ENCODE measurements around the gene POLR3G. TPM values are rescaled to one million over a fixed set of nuclear protein-coding genes. Genes with fewer than 3 reads are reported as not detected.
A peak's percentile ranks its signal among the peaks of the same experiment; 100 is the strongest.

POLR3G gene
- total RNA-seq, 1 experiment from 2014 or later = 73.6 TPM

DNA sequence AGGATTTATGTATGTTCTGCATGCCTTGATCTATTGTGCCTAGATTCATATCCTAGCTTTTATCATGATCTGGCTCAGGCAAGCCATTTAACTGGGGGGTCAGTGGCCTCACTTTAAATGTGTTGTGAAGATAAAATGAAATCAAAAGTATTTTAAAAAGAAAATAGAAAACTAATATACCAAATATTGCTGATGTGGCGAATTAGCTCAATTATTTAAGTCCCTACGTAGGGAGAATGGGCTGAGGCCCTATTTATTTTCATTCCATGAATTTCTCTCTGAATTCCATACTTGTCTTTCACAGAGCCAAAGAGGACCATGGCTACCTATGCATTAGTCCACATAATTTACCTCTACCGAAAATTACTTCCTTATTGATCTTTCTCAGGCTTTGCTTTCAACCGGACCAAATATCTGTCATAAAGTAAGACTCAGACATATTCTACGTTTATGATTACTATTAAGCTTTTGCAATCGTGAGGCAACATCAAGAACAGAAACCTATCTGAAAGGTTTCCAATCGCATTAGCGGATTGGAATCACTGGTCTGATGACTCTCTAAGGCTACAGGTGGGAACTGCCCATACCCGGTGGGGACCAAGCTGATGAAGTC lies 1.8 kb upstream of the POLR3G start:
- H3K4me1 ChIP-seq (ENCODE audit: insufficient read depth, low read length) = peaks cover 6% of the 10 kb centered on the region; the same call in 1 of the 2 replicates
- no peak overlapping the region for H3K4ac ChIP-seq (ENCODE audit: low read depth, low read length)
- peaks cover 36 to 44% of the 10 kb centered on the region in 2 experiments for H3K4me1 Mint-ChIP-seq
- H3K18ac ChIP-seq (ENCODE audit: insufficient read length, low read depth, low read length) = no peak overlapping the region
- H2BK15ac ChIP-seq (ENCODE audit: low read depth, low read length) = no peak overlapping the region
- no peaks in the 10 kb centered on the region for H3K79me1 ChIP-seq (ENCODE audit: insufficient read depth, low read depth, low read length, poor library complexity, severe bottlenecking)
- H2AK5ac ChIP-seq (ENCODE audit: insufficient read length, low read length) = no peak overlapping the region
- no peak for DNase-seq
- H3K9me3 ChIP-seq (ENCODE audit: control insufficient read depth, low read depth, low read length) = no peaks in the 10 kb centered on the region
- no peak overlapping the region for H3K56ac ChIP-seq (ENCODE audit: insufficient read length, low read depth, low read length)
- no peak overlapping the region for H4K5ac ChIP-seq (ENCODE audit: insufficient read length, low read depth, low read length)
- no peak overlapping the region for H2BK5ac ChIP-seq (ENCODE audit: insufficient read length, low read length)
- H3K27ac Mint-ChIP-seq = peak overlapping the region in 1 of 3 experiments; percentile 45; a peak in 1 of 7 replicates
- H3K79me2 ChIP-seq (ENCODE audit: insufficient read depth, low read length) = peaks cover 1% of the 10 kb centered on the region; the same call in 1 of the 2 replicates
- H3K9ac ChIP-seq (ENCODE audit: extremely low read depth, insufficient read length, low read length) = peak overlapping the region; percentile 54
- H4K20me1 ChIP-seq (ENCODE audit: control insufficient read depth, insufficient read depth, insufficient read length) = no peaks in the 10 kb centered on the region
- H2BK20ac ChIP-seq (ENCODE audit: low read depth, low read length, poor library complexity, severe bottlenecking) = no peak overlapping the region
- H3K36me3 Mint-ChIP-seq (ENCODE audit: insufficient read depth in 1 of 3, low read depth in 3 of 3) = peaks cover 11 to 28% (median 15%) of the 10 kb centered on the region in 3 experiments
- peaks cover 12% of the 10 kb centered on the region for H3K23me2 ChIP-seq (ENCODE audit: insufficient read length, low read depth, low read length, poor library complexity, severe bottlenecking)
- no peak overlapping the region for H2AFZ ChIP-seq (ENCODE audit: low read length)
- H3K23ac ChIP-seq (ENCODE audit: insufficient read length, low read depth, low read length) = no peak overlapping the region
- no CpG with 5 or more reads among the region's 9 CpGs for WGBS (ENCODE audit: extremely low coverage, insufficient read length, low lambda C conversion rate)
- no peak overlapping the region for H3K14ac ChIP-seq (ENCODE audit: insufficient read depth, low read length)
- H3K27ac ChIP-seq (ENCODE audit: insufficient read length, low read depth, low read length) = no peak overlapping the region
- no peak overlapping the region for H2BK12ac ChIP-seq (ENCODE audit: insufficient read length, low read depth, low read length)
- peak overlapping the region; percentile 69 for H3K4me2 ChIP-seq (ENCODE audit: insufficient read depth, insufficient read length, low read length)
- H4K91ac ChIP-seq (ENCODE audit: insufficient read length, low read depth, low read length) = no peak overlapping the region
- no peak overlapping the region for H4K8ac ChIP-seq (replicated peaks; ENCODE audit: insufficient read length, low read depth, low read length)
- no peak for TF ChIP-seq CTCF (conservative IDR thresholded peaks at IDR 0.05)
- H3K27me3 Mint-ChIP-seq (ENCODE audit: low read depth) = no peaks in the 10 kb centered on the region; the same call in 1 of the 2 replicates
- H3K9me3 Mint-ChIP-seq = peaks cover 2 to 10% of the 10 kb centered on the region in 2 experiments; a peak in 2 of 5 replicates
- no peaks in the 10 kb centered on the region for H3K27me3 ChIP-seq (ENCODE audit: insufficient read depth, low read length)
- H3K4me3 Mint-ChIP-seq = peak overlapping the region; percentile 93 to 98
- H3T11ph ChIP-seq (ENCODE audit: low read length) = no peak overlapping the region
- H2BK120ac ChIP-seq (ENCODE audit: low read depth, low read length, poor library complexity, severe bottlenecking) = no peak overlapping the region
